Type B pancreatic cell (in vitro differentiated cells): ENCODE measurements around the gene TSC2. TPM values are rescaled to one million over a fixed set of nuclear protein-coding genes. Genes with fewer than 3 reads are reported as not detected.

Source experiments
- DNase-seq: peaks from one replicate; pipeline ENCODE4 v3.0.0; 2021; ENCODE audit warnings: mixed read lengths; ENCODE audit not compliant: unreplicated experiment; ENCODE audit errors: extremely low spot score
- H3K27ac Mint-ChIP-seq: 2 replicates; pipeline ENCODE4 v1.8.0; 2021; ENCODE audit warnings: mild to moderate bottlenecking, mixed read lengths
- H3K27me3 Mint-ChIP-seq: 2 replicates; pipeline ENCODE4 v1.8.0; 2021; ENCODE audit warnings: mixed read lengths
- H3K36me3 Mint-ChIP-seq: 2 replicates; pipeline ENCODE4 v1.8.0; 2021; ENCODE audit warnings: mixed read lengths
- H3K4me1 Mint-ChIP-seq: one replicate; pipeline ENCODE4 v1.8.0; 2021; ENCODE audit warnings: mixed read lengths; ENCODE audit not compliant: unreplicated experiment
- H3K4me3 Mint-ChIP-seq: 2 replicates; pipeline ENCODE4 v1.8.0; 2021; ENCODE audit warnings: mild to moderate bottlenecking, mixed read lengths
- H3K9me3 Mint-ChIP-seq: 2 replicates; pipeline ENCODE4 v1.8.0; 2021; ENCODE audit warnings: mixed read lengths
- total RNA-seq: library from RNA; stranded (reverse); gene quantifications from 2 replicates; pipeline ENCODE4 v1.2.1, GENCODE V29; 2021; ENCODE audit warnings: low replicate concordance
- TF ChIP-seq, protein P1 (sequence below): fragments of 200-600 bp; sonication (generic); conservative IDR thresholded peaks from 2 replicates; pipeline ENCODE4 v1.5.0; 2021; ENCODE audit warnings: antibody characterized with exemption, mild to moderate bottlenecking

Gene TSC2
- total RNA-seq, 1 donor from 2014 or later, result 208 TPM

GRCh38 chr16:2082983-2083364, 35.2 kb downstream of the TSC2 start:
- Mint-ChIP-seq H3K27ac (no peak overlapping the region), H3K4me1 (no peaks in the 10 kb centered on the region), H3K9me3 (no peaks in the 10 kb centered on the region), H3K27me3 (no peaks in the 10 kb centered on the region), H3K36me3 (no peaks in the 10 kb centered on the region), H3K4me3 (no peak overlapping the region)
- TF ChIP-seq, protein P1, sequence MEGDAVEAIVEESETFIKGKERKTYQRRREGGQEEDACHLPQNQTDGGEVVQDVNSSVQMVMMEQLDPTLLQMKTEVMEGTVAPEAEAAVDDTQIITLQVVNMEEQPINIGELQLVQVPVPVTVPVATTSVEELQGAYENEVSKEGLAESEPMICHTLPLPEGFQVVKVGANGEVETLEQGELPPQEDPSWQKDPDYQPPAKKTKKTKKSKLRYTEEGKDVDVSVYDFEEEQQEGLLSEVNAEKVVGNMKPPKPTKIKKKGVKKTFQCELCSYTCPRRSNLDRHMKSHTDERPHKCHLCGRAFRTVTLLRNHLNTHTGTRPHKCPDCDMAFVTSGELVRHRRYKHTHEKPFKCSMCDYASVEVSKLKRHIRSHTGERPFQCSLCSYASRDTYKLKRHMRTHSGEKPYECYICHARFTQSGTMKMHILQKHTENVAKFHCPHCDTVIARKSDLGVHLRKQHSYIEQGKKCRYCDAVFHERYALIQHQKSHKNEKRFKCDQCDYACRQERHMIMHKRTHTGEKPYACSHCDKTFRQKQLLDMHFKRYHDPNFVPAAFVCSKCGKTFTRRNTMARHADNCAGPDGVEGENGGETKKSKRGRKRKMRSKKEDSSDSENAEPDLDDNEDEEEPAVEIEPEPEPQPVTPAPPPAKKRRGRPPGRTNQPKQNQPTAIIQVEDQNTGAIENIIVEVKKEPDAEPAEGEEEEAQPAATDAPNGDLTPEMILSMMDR, result no peak
- no peak for DNase-seq

GRCh38 chr16:2083409-2083808, 35.6 kb downstream of the TSC2 start:
- no peaks in the 10 kb centered on the region for H3K27me3 Mint-ChIP-seq
- no peaks in the 10 kb centered on the region for H3K36me3 Mint-ChIP-seq
- no peak for DNase-seq
- no peak overlapping the region for H3K4me3 Mint-ChIP-seq
- TF ChIP-seq, protein P1, result no peak
- H3K4me1 Mint-ChIP-seq, result no peaks in the 10 kb centered on the region
- no peaks in the 10 kb centered on the region for H3K9me3 Mint-ChIP-seq
- H3K27ac Mint-ChIP-seq, result no peak overlapping the region

GRCh38 chr16:2083876-2084780, 36.3 kb downstream of the TSC2 start:
- DNase-seq, result no peak
- Mint-ChIP-seq H3K27ac (no peak overlapping the region), H3K27me3 (no peaks in the 10 kb centered on the region), H3K36me3 (no peaks in the 10 kb centered on the region), H3K4me3 (no peak overlapping the region), H3K4me1 (no peaks in the 10 kb centered on the region), H3K9me3 (no peaks in the 10 kb centered on the region)
- TF ChIP-seq, protein P1, result no peak

DNA sequence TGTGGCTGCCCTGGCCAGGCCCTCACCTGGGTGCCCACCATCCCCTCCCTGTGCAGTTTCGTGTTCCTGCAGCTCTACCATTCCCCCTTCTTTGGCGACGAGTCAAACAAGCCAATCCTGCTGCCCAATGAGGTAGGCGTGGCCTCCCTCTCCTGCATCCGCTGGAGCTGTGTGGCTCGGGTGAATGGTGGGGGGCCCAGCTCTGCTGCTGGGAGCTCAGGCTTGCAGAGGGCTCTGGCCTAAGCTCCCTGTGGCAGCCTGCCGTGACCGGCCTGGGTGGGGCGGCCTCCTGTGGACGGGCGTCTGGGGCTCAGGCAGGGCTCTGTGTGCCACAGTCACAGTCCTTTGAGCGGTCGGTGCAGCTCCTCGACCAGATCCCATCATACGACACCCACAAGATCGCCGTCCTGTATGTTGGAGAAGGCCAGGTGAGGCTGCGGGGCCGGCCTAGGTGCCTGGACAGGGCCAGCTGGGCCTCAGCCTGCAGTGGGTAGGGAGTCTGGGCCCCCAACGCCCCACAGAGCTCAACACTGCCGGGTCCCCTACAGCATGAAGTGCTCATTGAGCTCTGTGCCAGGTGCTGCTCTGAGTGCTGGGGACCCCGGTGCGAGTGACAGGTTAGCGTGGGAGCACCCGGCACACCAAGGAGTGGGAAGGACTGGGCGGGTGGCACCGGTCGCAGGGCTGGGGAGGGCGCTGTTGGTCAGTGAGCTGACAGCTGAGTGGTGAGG, 37.3 kb downstream of the TSC2 start:
- no peak for DNase-seq
- Mint-ChIP-seq H3K9me3 (no peaks in the 10 kb centered on the region), H3K27ac (no peak overlapping the region), H3K4me3 (no peak overlapping the region), H3K4me1 (no peaks in the 10 kb centered on the region), H3K36me3 (no peaks in the 10 kb centered on the region), H3K27me3 (no peaks in the 10 kb centered on the region)
- TF ChIP-seq, protein P1, result no peak

GRCh38 chr16:2085669-2086068, 37.9 kb downstream of the TSC2 start:
- Mint-ChIP-seq H3K9me3 (no peaks in the 10 kb centered on the region), H3K27ac (no peak overlapping the region), H3K27me3 (no peaks in the 10 kb centered on the region), H3K4me1 (no peaks in the 10 kb centered on the region), H3K36me3 (no peaks in the 10 kb centered on the region), H3K4me3 (no peak overlapping the region)
- TF ChIP-seq, protein P1, result no peak
- DNase-seq, result no peak
